IMR-90 (cell line): Measurements from ENCODE around the gene CIB2. TPM values are rescaled to one million over a fixed set of nuclear protein-coding genes. Genes with fewer than 3 reads are reported as not detected.

Experiments
- ATAC-seq: fragments of 200-7000 bp; cut with Tn5 transposase; 2 replicates; pipeline ENCODE4 v1.9.1; 2020; ENCODE audit warnings: low read depth, mild to moderate bottlenecking, moderate library complexity
- BruUV-seq: library from RNA; stranded (reverse); fragments of 400-500 nt; replicated peaks from 2 replicates; lab custom pipeline; 2021; lab: Mats Ljungman, UMichigan
- CTCF ChIA-PET: fragments of 300-600 bp; formaldehyde crosslinking; extraction: SDS; loops from one replicate; lab custom pipeline; 2021; ENCODE audit warnings: antibody characterized with exemption; lab: Yijun Ruan, JAX
- POLR2A ChIA-PET: fragments of 300-600 bp; sonication (Branson Sonifier 250); formaldehyde crosslinking; loops from one replicate; lab custom pipeline; 2022; ENCODE audit warnings: antibody characterized with exemption; ENCODE audit not compliant: unreplicated experiment; lab: Charles Lee
- DNase-seq: peaks from one replicate; pipeline ENCODE4 v3.0.0; 2013
- H2AFZ ChIP-seq: replicated peaks from 2 replicates; pipeline ENCODE3; 2013; ENCODE audit warnings: low read length, mild to moderate bottlenecking; ENCODE audit not compliant: poor library complexity
- H2AK5ac ChIP-seq: 2 replicates; pipeline ENCODE4 v1.6.1; 2013; ENCODE audit warnings: low read depth, low read length, inconsistent platforms
- H2AK9ac ChIP-seq: replicated peaks from 2 replicates; pipeline ENCODE3; 2013; ENCODE audit warnings: mild to moderate bottlenecking, low read depth, low read length, moderate library complexity; ENCODE audit not compliant: poor library complexity
- H2BK120ac ChIP-seq: 2 replicates; pipeline ENCODE4 v1.6.1; 2013; ENCODE audit warnings: low read depth, low read length, inconsistent platforms
- H2BK15ac ChIP-seq: 3 replicates; pipeline ENCODE4 v1.6.1; 2013; ENCODE audit warnings: low read depth, low read length, inconsistent platforms
- H2BK20ac ChIP-seq: 2 replicates; pipeline ENCODE4 v1.6.1; 2013; ENCODE audit warnings: low read depth, mild to moderate bottlenecking, inconsistent platforms, low read length, moderate library complexity
- H2BK5ac ChIP-seq: 2 replicates; pipeline ENCODE4 v1.6.1; 2013; ENCODE audit warnings: mild to moderate bottlenecking, low read depth, low read length, inconsistent platforms; ENCODE audit not compliant: poor library complexity, severe bottlenecking
- H3K14ac ChIP-seq: replicated peaks from 2 replicates; pipeline ENCODE4 v1.6.1; 2013; ENCODE audit warnings: low read depth, low read length, inconsistent platforms
- H3K18ac ChIP-seq: 2 replicates; pipeline ENCODE4 v1.6.1; 2013; ENCODE audit warnings: low read depth, low read length, control low read depth
- H3K23ac ChIP-seq: 2 replicates; pipeline ENCODE4 v1.6.1; 2013; ENCODE audit warnings: low read depth, low read length, inconsistent platforms
- H3K27ac ChIP-seq: 2 replicates; pipeline ENCODE4 v1.5.1; 2013; ENCODE audit warnings: mild to moderate bottlenecking, control low read depth, low read length; ENCODE audit not compliant: insufficient read depth
- H3K27me3 ChIP-seq: 2 replicates; pipeline ENCODE4 v1.6.1; 2013; ENCODE audit warnings: low read length; ENCODE audit not compliant: control insufficient read depth, insufficient read depth
- H3K36me3 ChIP-seq: 2 replicates; pipeline ENCODE4 v1.6.1; 2013; ENCODE audit warnings: low read length, mixed read lengths; ENCODE audit not compliant: control insufficient read depth, insufficient read depth
- H3K4ac ChIP-seq: 2 replicates; pipeline ENCODE4 v1.6.1; 2013; ENCODE audit warnings: low read depth, low read length, inconsistent platforms
- H3K4me1 ChIP-seq: 2 replicates; pipeline ENCODE4 v1.6.1; 2013; ENCODE audit warnings: low read length, mixed read lengths; ENCODE audit not compliant: control insufficient read depth, insufficient read depth
- H3K4me2 ChIP-seq: 2 replicates; pipeline ENCODE4 v1.6.1; 2013; ENCODE audit warnings: low read depth, mild to moderate bottlenecking, control low read depth, low read length, moderate library complexity
- H3K4me3 ChIP-seq: 2 replicates; pipeline ENCODE4 v1.5.1; 2013; ENCODE audit warnings: low read depth, mild to moderate bottlenecking, control low read depth, low read length, moderate library complexity; ENCODE audit not compliant: insufficient read depth
- H3K56ac ChIP-seq: 2 replicates; pipeline ENCODE4 v1.6.1; 2013; ENCODE audit warnings: low read length, inconsistent platforms; ENCODE audit not compliant: insufficient read depth; ENCODE audit errors: extremely low read depth
- H3K79me1 ChIP-seq, 2 experiments: 2 replicates each; pipeline ENCODE4 v1.6.1; 2013; ENCODE audit warnings: low read length in 2 of 2, inconsistent platforms in 1 of 2, low read depth in 1 of 2
- H3K9ac ChIP-seq: 2 replicates; pipeline ENCODE4 v1.6.1; 2013; ENCODE audit warnings: low read depth, low read length, control low read depth
- H3K9me1 ChIP-seq: 2 replicates; pipeline ENCODE4 v1.6.1; 2013; ENCODE audit warnings: low read length, inconsistent platforms; ENCODE audit not compliant: insufficient read depth
- H3K9me3 ChIP-seq: 2 replicates; pipeline ENCODE4 v1.6.1; 2013; ENCODE audit warnings: low read length; ENCODE audit not compliant: control insufficient read depth, insufficient read depth
- H4K20me1 ChIP-seq: 2 replicates; pipeline ENCODE4 v1.6.1; 2013; ENCODE audit warnings: low read length, inconsistent platforms; ENCODE audit not compliant: insufficient read depth
- H4K5ac ChIP-seq: 2 replicates; pipeline ENCODE4 v1.6.1; 2013; ENCODE audit warnings: mild to moderate bottlenecking, low read depth, low read length, control low read depth
- H4K8ac ChIP-seq, 2 experiments: 2 replicates each; pipeline ENCODE4 v1.6.1; 2013; ENCODE audit warnings: low read depth in 2 of 2, low read length in 2 of 2, control low read depth in 1 of 2, inconsistent platforms in 1 of 2
- H4K91ac ChIP-seq: 2 replicates; pipeline ENCODE4 v1.6.1; 2013; ENCODE audit warnings: low read depth, low read length, inconsistent platforms; ENCODE audit not compliant: insufficient read depth
- CEBPB ChIP-seq: IDR thresholded peaks from 2 replicates; pipeline ENCODE4 v1.6.1; 2012; ENCODE audit warnings: low read depth, low read length, improper control_type of control experiment
- ELK1 ChIP-seq: fragments of 150-350 bp; IDR thresholded peaks from 2 replicates; pipeline ENCODE4 v1.6.1; 2016; ENCODE audit warnings: low read depth, mild to moderate bottlenecking, low read length, moderate library complexity, borderline replicate concordance
- NFE2L2 ChIP-seq: fragments of 150-350 bp; IDR thresholded peaks from 2 replicates; pipeline ENCODE4 v1.6.1; 2016; ENCODE audit warnings: low read depth, mild to moderate bottlenecking, low read length
- RAD21 ChIP-seq: IDR thresholded peaks from 2 replicates; pipeline ENCODE4 v1.6.1; 2012; ENCODE audit warnings: low read length, improper control_type of control experiment
- WGBS, 2 experiments: methylation state at CpG; one replicate each; pipeline versions ENCODE4 v1.1.5 to v1.1.7; 2013; ENCODE audit warnings: missing lambda C conversion rate in 2 of 2; ENCODE audit not compliant: insufficient read length in 1 of 2; ENCODE audit errors: extremely low coverage in 2 of 2; 5-methylcytosine and 5-hydroxymethylcytosine counted together
- dilution Hi-C: fragments of 300-500 bp; cut with HindIII; formaldehyde crosslinking; loops from one replicate; pipeline ENCODE4 v1.14.3; 2018; ENCODE audit warnings: low sequenced_read_pairs; ENCODE audit not compliant: unreplicated experiment
- in situ Hi-C: fragments of 300-500 bp; cut with MboI; formaldehyde crosslinking; loops from 3 replicates; pipeline ENCODE4 v1.14.3; 2019; ENCODE audit warnings: low sequenced_read_pairs, inconsistent platforms, mixed read lengths
- intact Hi-C: fragments of 100-400 bp; cut with micrococcal nuclease; formaldehyde crosslinking; loops from 2 replicates; pipeline ENCODE4 v1.10.0; 2022
- polyA plus RNA-seq, 3 experiments: library from polyadenylated mRNA; depleted of rRNA; stranded (reverse); fragments of >200 nt; gene quantifications; 2 replicates each; pipeline ENCODE4 v1.2.3, GENCODE V29; 2012; ENCODE audit warnings: low replicate concordance in 1 of 3
- total RNA-seq: library from RNA; depleted of rRNA; stranded (reverse); fragments of >200 nt; gene quantifications from 2 replicates; pipeline ENCODE4 v1.2.3, GENCODE V29; 2012

The CIB2 gene
- total and polyA plus RNA-seq, 2 of the 4 experiments (the other 2 are of a cell fraction), result 2.2 to 2.4 TPM

- Histone ChIP-seq H3K9me3 (no peaks in the 10 kb centered on the region), H2AK5ac (no peak overlapping the region), H3K23ac (peak overlapping the region; percentile 85), H3K4ac (peak overlapping the region; percentile 80), H3K9ac (peak overlapping the region; percentile 75), H3K36me3 (no peaks in the 10 kb centered on the region), H3K27me3 (no peaks in the 10 kb centered on the region), H3K4me2 (peak overlapping the region; percentile 76), H3K27ac (peak overlapping the region; percentile 55; the same call in 1 of the 2 replicates), H3K14ac (peak overlapping the region; percentile 91), H3K9me1 (peaks cover 11% of the 10 kb centered on the region), H4K8ac (peak overlapping the region; percentile 63 to 80; a peak in 3 of 4 replicates), H2BK20ac (no peak overlapping the region), H2BK120ac (no peak overlapping the region), H2BK5ac (peak overlapping the region; percentile 78), H2AK9ac (peak overlapping the region; percentile 84), H4K5ac (peak overlapping the region; percentile 52; the same call in 1 of the 2 replicates), H3K18ac (peak overlapping the region; percentile 59; the same call in 1 of the 2 replicates), H4K20me1 (peaks cover 7% of the 10 kb centered on the region; the same call in 1 of the 2 replicates), H3K4me3 (peak overlapping the region; percentile 76), H3K4me1 (peaks cover 5% of the 10 kb centered on the region), H3K56ac (peak overlapping the region; percentile 82), H2BK15ac (no peak overlapping the region), H3K79me1 (peaks cover 15 to 42% of the 10 kb centered on the region in 2 experiments; a peak in 3 of 4 replicates), H4K91ac (no peak overlapping the region), H2AFZ (no peak overlapping the region)
- ATAC-seq (0 out of 2 replicates have a peak, but pooled peaks have one; percentile 2), DNase-seq (peak; percentile 14)
- in situ Hi-C loops, result no loop called here
- intact Hi-C loops, result no loop called here
- TF ChIP-seq RAD21, result no peak
- no peak for TF ChIP-seq NFE2L2
- TF ChIP-seq ELK1, result no peak
- TF ChIP-seq CEBPB, result peak; percentile 80
- dilution Hi-C loops, result no loop called here
- TSS peak; percentile 94 for BruUV-seq
- ChIA-PET CTCF (no interaction called here), POLR2A (interaction anchor here (0.7 kb wide), 2 partner anchors 70 to 114 kb away, joined by 4 to 8 read pairs; no protein-coding TSS in a partner anchor)
- WGBS, 2 experiments, result no CpG with 5 or more reads among the region's 14 CpGs
These were observed 17.3 kb upstream of the CIB2 start for GRCh38 chr15:78148392-78149067.
